GM18951 (cell line): ENCODE results near the gene MAFG.

ENCODE experiments used
- POLR2A ChIP-seq: IDR thresholded peaks from 4 replicates; pipeline ENCODE4 v1.6.1; 2011; ENCODE audit warnings: mild to moderate bottlenecking; ENCODE audit not compliant: insufficient read length, insufficient read depth; ENCODE audit errors: extremely low read depth
- in situ Hi-C: fragments of 300-500 bp; cut with MboI; formaldehyde crosslinking; loops from one replicate; pipeline ENCODE4 v1.12.0; 2022; ENCODE audit warnings: low sequenced_read_pairs, mixed read lengths, inconsistent platforms; ENCODE audit not compliant: unreplicated experiment

Gene MAFG

DNA sequence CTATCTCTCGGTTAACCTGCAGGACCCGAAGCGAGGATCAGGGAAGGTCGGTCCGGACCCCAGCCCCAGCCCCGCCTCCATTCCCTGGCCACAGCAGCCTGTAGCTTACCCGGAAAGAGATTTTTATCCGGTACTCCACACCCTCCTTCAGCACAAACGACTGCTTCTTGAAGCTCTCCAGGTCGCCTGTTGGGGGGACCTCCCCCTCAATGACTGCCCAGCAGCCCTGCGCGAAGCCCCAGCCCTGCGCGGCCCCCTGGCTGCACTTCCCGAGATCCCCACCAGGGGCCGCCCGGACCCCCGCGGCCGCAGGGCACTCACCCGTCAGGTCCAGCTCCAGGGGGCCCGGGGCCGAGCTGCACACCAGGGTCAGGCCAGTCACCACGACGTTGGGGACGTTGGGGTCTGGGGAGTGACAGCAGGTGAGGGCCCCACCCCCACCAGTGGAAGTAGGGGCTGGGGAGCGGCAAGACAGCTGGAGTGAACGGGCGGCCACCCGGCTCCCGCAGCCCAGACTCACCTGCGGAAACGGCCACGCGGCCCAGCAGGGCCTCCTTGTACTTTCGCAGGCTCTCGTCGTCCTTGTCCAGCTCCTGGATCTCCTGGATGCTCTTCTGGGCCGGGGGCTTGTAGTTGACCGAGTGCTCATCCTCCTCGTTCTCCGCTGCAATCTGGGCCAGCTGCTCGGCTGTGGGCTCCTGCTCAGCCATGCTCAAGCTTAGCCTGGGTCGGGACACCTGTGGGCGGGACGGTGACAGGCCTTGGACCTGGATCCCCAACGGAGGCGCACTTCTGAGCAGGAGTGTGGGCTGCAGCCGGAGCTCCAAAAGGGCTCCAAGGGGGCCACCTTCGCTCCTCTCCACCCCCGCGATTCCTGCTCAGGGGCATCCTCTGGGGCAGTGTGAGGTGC is 58.1 kb downstream of the MAFG start:
- peak; percentile 3 for TF ChIP-seq POLR2A
- in situ Hi-C loops, result no loop called here

DNA sequence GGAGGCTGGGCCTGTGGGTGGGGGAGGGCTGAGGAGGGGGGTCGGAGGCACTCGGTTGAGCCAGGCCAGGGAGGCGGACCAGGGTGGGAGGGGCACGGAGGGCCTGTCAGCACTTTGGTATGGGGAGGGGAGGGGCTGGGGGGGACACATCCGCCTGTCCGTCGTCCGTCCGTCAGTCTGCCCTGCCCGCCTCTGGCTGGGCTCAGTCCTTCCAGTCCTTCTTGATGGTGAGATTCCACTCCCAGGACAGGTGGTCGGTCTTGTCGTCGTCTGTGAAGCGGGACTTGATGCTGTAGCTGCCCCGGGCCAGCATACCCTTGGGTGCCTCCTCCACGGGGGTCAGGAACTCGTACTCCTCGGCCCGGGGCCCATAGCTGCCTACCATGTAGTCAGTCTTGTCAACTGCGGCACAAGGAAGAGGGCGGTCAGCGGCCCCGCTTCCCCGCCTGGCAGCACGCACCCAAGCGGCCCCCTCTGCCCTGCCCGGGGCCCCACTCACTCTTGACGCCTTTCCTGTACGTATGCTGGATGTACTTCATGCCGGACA is 58.8 kb downstream of the MAFG start:
- in situ Hi-C loops, result no loop called here
- TF ChIP-seq POLR2A, result no peak
